Natural killer cell (primary cell): ENCODE results near the gene ICOS. TPM values are rescaled to one million over a fixed set of nuclear protein-coding genes. Genes with fewer than 3 reads are reported as not detected.

Experiments
- ATAC-seq, 3 donors: fragments of 150-1000 bp in 2 of 3; fragments of 200-7000 bp in 1 of 3; cut with Tn5 transposase; 1 replicate in 1 of 3; 2 replicates in 2 of 3; pipeline ENCODE4 v1.10.0; 2021; ENCODE audit warnings: mild to moderate bottlenecking in 2 of 3, moderate library complexity in 2 of 3
- DNase-seq, 2 donors: peaks; one replicate each; pipeline versions ENCODE4 v3.0.0 to v3.0.0-alpha.2; 2013 to 2021; ENCODE audit warnings: mixed read lengths in 1 of 2
- H3K27ac ChIP-seq: one replicate; pipeline ENCODE4 v1.5.1; 2013; ENCODE audit warnings: mild to moderate bottlenecking, low read length
- H3K27me3 ChIP-seq: one replicate; pipeline ENCODE4 v1.6.1; 2013; ENCODE audit warnings: low read length; ENCODE audit not compliant: control insufficient read depth, insufficient read depth
- H3K36me3 ChIP-seq: one replicate; pipeline ENCODE4 v1.6.1; 2013; ENCODE audit warnings: low read length; ENCODE audit not compliant: control insufficient read depth, insufficient read depth
- H3K4me1 ChIP-seq: one replicate; pipeline ENCODE4 v1.6.1; 2013; ENCODE audit warnings: low read length; ENCODE audit not compliant: control insufficient read depth, insufficient read depth
- H3K4me3 ChIP-seq: one replicate; pipeline ENCODE4 v1.5.1; 2013; ENCODE audit warnings: low read length
- H3K9me3 ChIP-seq: one replicate; pipeline ENCODE4 v1.6.1; 2013; ENCODE audit warnings: low read length; ENCODE audit not compliant: control insufficient read depth, insufficient read depth
- H3K27ac Mint-ChIP-seq, 2 donors: one replicate each; pipeline ENCODE4 v1.8.0; 2022; ENCODE audit warnings: mild to moderate bottlenecking in 2 of 2, mixed read lengths in 2 of 2, moderate library complexity in 1 of 2
- H3K27me3 Mint-ChIP-seq, 2 donors: one replicate each; pipeline ENCODE4 v1.8.0; 2022; ENCODE audit warnings: low read depth in 2 of 2, mixed read lengths in 2 of 2
- H3K36me3 Mint-ChIP-seq: one replicate; pipeline ENCODE4 v1.8.0; 2022; ENCODE audit warnings: mixed read lengths
- H3K4me1 Mint-ChIP-seq, 2 donors: one replicate each; pipeline ENCODE4 v1.8.0; 2022; ENCODE audit warnings: mixed read lengths in 2 of 2
- H3K4me3 Mint-ChIP-seq: one replicate; pipeline ENCODE4 v1.8.0; 2022; ENCODE audit warnings: mild to moderate bottlenecking, moderate library complexity, mixed read lengths
- H3K9me3 Mint-ChIP-seq, 2 donors: one replicate each; pipeline ENCODE4 v1.8.0; 2022; ENCODE audit warnings: mixed read lengths in 2 of 2
- CTCF ChIP-seq: fragments of 200-600 bp; IDR thresholded peaks from one replicate; pipeline ENCODE4 v1.8.0; 2022; ENCODE audit warnings: antibody characterized with exemption
- WGBS: methylation state at CpG from one replicate; pipeline ENCODE4 v1.1.7; 2013; ENCODE audit warnings: missing lambda C conversion rate; ENCODE audit not compliant: insufficient coverage; 5-methylcytosine and 5-hydroxymethylcytosine counted together
- intact Hi-C: fragments of 100-400 bp; cut with micrococcal nuclease; formaldehyde crosslinking; loops from one replicate; pipeline ENCODE4 v1.14.2; 2022
- total RNA-seq, 4 donors: library from RNA; stranded (reverse); fragments of 120-200 nt in 1 of 4; gene quantifications; one replicate each; pipeline versions ENCODE4 v1.2.3 to v1.2.4, GENCODE V29; 2013 to 2022

Gene ICOS
- total RNA-seq, 3 donors from 2014 or later (not counting 1 experiment from before 2014, with no cell fraction given) = 0.35 to 4.2 (median 1.7) TPM

GRCh38 chr2:203972066-203972465 is 35.5 kb downstream of the ICOS start:
- intact Hi-C loops = no loop called here
- H3K4me1 ChIP-seq = no peaks in the 10 kb centered on the region
- no peaks in the 10 kb centered on the region for H3K9me3 ChIP-seq
- no peaks in the 10 kb centered on the region for H3K27me3 ChIP-seq
- Mint-ChIP-seq H3K4me3 (no peak overlapping the region), H3K9me3 (no peaks in the 10 kb centered on the region), H3K36me3 (no peaks in the 10 kb centered on the region), H3K27ac (no peak overlapping the region), H3K27me3 (peaks cover 15 to 18% of the 10 kb centered on the region in 2 donors), H3K4me1 (no peaks in the 10 kb centered on the region)
- H3K36me3 ChIP-seq = no peaks in the 10 kb centered on the region
- no peak for TF ChIP-seq CTCF
- no peak overlapping the region for H3K27ac ChIP-seq
- DNase-seq (no peak), ATAC-seq (no peak)
- no peak overlapping the region for H3K4me3 ChIP-seq

- Mint-ChIP-seq H3K36me3 (no peaks in the 10 kb centered on the region), H3K9me3 (no peaks in the 10 kb centered on the region), H3K27ac (no peak overlapping the region), H3K4me3 (no peak overlapping the region), H3K4me1 (no peaks in the 10 kb centered on the region), H3K27me3 (peaks cover 15 to 18% of the 10 kb centered on the region in 2 donors)
- Histone ChIP-seq H3K4me1 (no peaks in the 10 kb centered on the region), H3K36me3 (no peaks in the 10 kb centered on the region), H3K27me3 (no peaks in the 10 kb centered on the region), H3K9me3 (no peaks in the 10 kb centered on the region), H3K4me3 (no peak overlapping the region), H3K27ac (no peak overlapping the region)
- intact Hi-C loops = no loop called here
- ATAC-seq (no peak), DNase-seq (no peak)
- no CpG with 5 or more reads among the region's 2 CpGs for WGBS
- TF ChIP-seq CTCF = no peak
These were observed 36.4 kb downstream of the ICOS start for GRCh38 chr2:203973000-203973399.

GRCh38 chr2:203973676-203974075 is 37.1 kb downstream of the ICOS start:
- DNase-seq (no peak), ATAC-seq (no peak)
- H3K4me3 Mint-ChIP-seq = no peak overlapping the region
- intact Hi-C loops = no loop called here
- no peaks in the 10 kb centered on the region for H3K9me3 Mint-ChIP-seq
- H3K36me3 ChIP-seq = no peaks in the 10 kb centered on the region
- H3K36me3 Mint-ChIP-seq = no peaks in the 10 kb centered on the region
- H3K9me3 ChIP-seq = no peaks in the 10 kb centered on the region
- TF ChIP-seq CTCF = no peak
- H3K27me3 Mint-ChIP-seq = peaks cover 15 to 18% of the 10 kb centered on the region in 2 donors
- no peak overlapping the region for H3K4me3 ChIP-seq
- no peak overlapping the region for H3K27ac ChIP-seq
- H3K4me1 ChIP-seq = no peaks in the 10 kb centered on the region
- no peaks in the 10 kb centered on the region for H3K27me3 ChIP-seq
- no peaks in the 10 kb centered on the region for H3K4me1 Mint-ChIP-seq
- 81% methylated on average over 3 of the region's 3 CpGs for WGBS
- H3K27ac Mint-ChIP-seq = no peak overlapping the region

- peaks cover 14 to 15% of the 10 kb centered on the region in 2 donors for H3K27me3 Mint-ChIP-seq
- no peaks in the 10 kb centered on the region for H3K9me3 Mint-ChIP-seq
- Histone ChIP-seq H3K27ac (no peak overlapping the region), H3K27me3 (no peaks in the 10 kb centered on the region), H3K36me3 (no peaks in the 10 kb centered on the region), H3K4me3 (no peak overlapping the region), H3K4me1 (no peaks in the 10 kb centered on the region), H3K9me3 (no peaks in the 10 kb centered on the region)
- no peak for TF ChIP-seq CTCF
- WGBS = 82% methylated on average over 2 of the region's 2 CpGs
- intact Hi-C loops = no loop called here
- no peak overlapping the region for H3K4me3 Mint-ChIP-seq
- ATAC-seq = no peak
- H3K36me3 Mint-ChIP-seq = no peaks in the 10 kb centered on the region
- no peaks in the 10 kb centered on the region for H3K4me1 Mint-ChIP-seq
- DNase-seq = no peak
- H3K27ac Mint-ChIP-seq = no peak overlapping the region
These were observed 39.3 kb downstream of the ICOS start for GRCh38 chr2:203975912-203976311.
